ENCODE measurements around the gene TLE1. TPM values are rescaled to one million over a fixed set of nuclear protein-coding genes. Genes with fewer than 3 reads are reported as not detected.

Gene TLE1
- total RNA-seq, 4 donors from 2014 or later, result 52.3 to 125 (median 76.8) TPM

GRCh38 chr9:81565144-81565543 is 124.2 kb downstream of the TLE1 start:
- Histone ChIP-seq H3K36me3 (no peaks in the 10 kb centered on the region), H3K4me1 (peaks cover 0 to 6% (median 0%) of the 10 kb centered on the region in 4 donors), H3K27me3 (no peaks in the 10 kb centered on the region), H3K4me3 (no peak overlapping the region), H3K27ac (replicated peaks in 1 of 4) (no peak overlapping the region), H3K9me3 (no peaks in the 10 kb centered on the region)
- DNase-seq (ENCODE audit: extremely low spot score), result no peak
- 82% methylated on average over 4 of the region's 4 CpGs for WGBS
- no peak for TF ChIP-seq EP300 (IDR thresholded peaks at IDR 0.05)
- no peak for TF ChIP-seq POLR2A (IDR thresholded peaks at IDR 0.05; ENCODE audit: low read depth)
- TF ChIP-seq POLR2AphosphoS5 (IDR thresholded peaks at IDR 0.05), result no peak
- TF ChIP-seq CTCF (IDR thresholded peaks at IDR 0.05), result no peak
- intact Hi-C loops (cut with DNase I), result no loop called here

- Histone ChIP-seq H3K4me1 (peaks cover 0 to 6% (median 4%) of the 10 kb centered on the region in 4 donors), H3K4me3 (no peak overlapping the region), H3K27me3 (no peaks in the 10 kb centered on the region), H3K9me3 (no peaks in the 10 kb centered on the region), H3K36me3 (no peaks in the 10 kb centered on the region), H3K27ac (replicated peaks in 1 of 4) (no peak overlapping the region)
- intact Hi-C loops (cut with DNase I), result no loop called here
- no peak for DNase-seq (ENCODE audit: extremely low spot score)
- TF ChIP-seq POLR2AphosphoS5 (IDR thresholded peaks at IDR 0.05) (no peak), CTCF (IDR thresholded peaks at IDR 0.05) (no peak), POLR2A (IDR thresholded peaks at IDR 0.05; ENCODE audit: low read depth) (no peak), EP300 (IDR thresholded peaks at IDR 0.05) (no peak)
- whole genome bisulfite sequencing, result 85% methylated on average over 5 of the region's 5 CpGs
These were observed 124.7 kb downstream of the TLE1 start for GRCh38 chr9:81564632-81565031.

GRCh38 chr9:81563739-81564138 is 125.6 kb downstream of the TLE1 start:
- no peak overlapping the region for H3K4me3 ChIP-seq
- DNase-seq (ENCODE audit: extremely low spot score), result no peak
- WGBS, result 89% methylated on average over 2 of the region's 2 CpGs
- no peaks in the 10 kb centered on the region for H3K36me3 ChIP-seq
- H3K4me1 ChIP-seq, result peaks cover 4 to 14% (median 9%) of the 10 kb centered on the region in 4 donors
- no peak overlapping the region for H3K27ac ChIP-seq (replicated peaks in 1 of 4)
- TF ChIP-seq EP300 (IDR thresholded peaks at IDR 0.05) (no peak), POLR2AphosphoS5 (IDR thresholded peaks at IDR 0.05) (no peak), POLR2A (IDR thresholded peaks at IDR 0.05; ENCODE audit: low read depth) (no peak), CTCF (IDR thresholded peaks at IDR 0.05) (no peak)
- H3K27me3 ChIP-seq, result no peaks in the 10 kb centered on the region
- intact Hi-C loops (cut with DNase I), result no loop called here
- H3K9me3 ChIP-seq, result no peaks in the 10 kb centered on the region

- no peak overlapping the region for H3K27ac ChIP-seq (replicated peaks in 1 of 4)
- no peak overlapping the region for H3K4me3 ChIP-seq
- H3K4me1 ChIP-seq, result peaks cover 11 to 21% (median 14%) of the 10 kb centered on the region in 4 donors
- no peaks in the 10 kb centered on the region for H3K27me3 ChIP-seq
- no peaks in the 10 kb centered on the region for H3K36me3 ChIP-seq
- WGBS, result 87% methylated on average over 4 of the region's 4 CpGs
- no peaks in the 10 kb centered on the region for H3K9me3 ChIP-seq
- intact Hi-C loops (cut with DNase I), result no loop called here
- no peak for DNase-seq (ENCODE audit: extremely low spot score)
- TF ChIP-seq CTCF (IDR thresholded peaks at IDR 0.05), result no peak
- TF ChIP-seq EP300 (IDR thresholded peaks at IDR 0.05), result no peak
- TF ChIP-seq POLR2AphosphoS5 (IDR thresholded peaks at IDR 0.05), result no peak
- TF ChIP-seq POLR2A (IDR thresholded peaks at IDR 0.05; ENCODE audit: low read depth), result no peak
These were observed 126.3 kb downstream of the TLE1 start for GRCh38 chr9:81563020-81563407.
